C4-2B (cell line): ENCODE measurements around the gene TRABD2A.
"Not testable (repeated sequence)": the region's sequence is repeated elsewhere in the genome, so short reads cannot be mapped to it uniquely, and the experiment has no call there.

ENCODE experiments used
- H3K27ac ChIP-seq: fragments of 450-650 bp; 2 replicates; pipeline ENCODE4 v1.5.1; 2017
- CTCF ChIP-seq: fragments of 450-650 bp; conservative IDR thresholded peaks from 2 replicates; pipeline ENCODE4 v1.5.1; 2017; ENCODE audit warnings: mild to moderate bottlenecking
- ZFX ChIP-seq: fragments of 450-650 bp; IDR thresholded peaks from 2 replicates; pipeline ENCODE4 v1.6.1; 2017

The TRABD2A gene

GRCh38 chr2:84781942-84782716 lies 98.8 kb downstream of the TRABD2A start:
- TF ChIP-seq ZFX (no peak), CTCF (no peak)
- H3K27ac ChIP-seq: no peak overlapping the region

- TF ChIP-seq CTCF: no peak
- no peak for TF ChIP-seq ZFX
- H3K27ac ChIP-seq: no peak overlapping the region
These were observed 101.1 kb downstream of the TRABD2A start for GRCh38 chr2:84779781-84780180.

GRCh38 chr2:84778911-84779690 lies 101.8 kb downstream of the TRABD2A start:
- TF ChIP-seq CTCF (no peak), ZFX (no peak)
- H3K27ac ChIP-seq: no peak overlapping the region

GRCh38 chr2:84776011-84776410 lies 104.9 kb downstream of the TRABD2A start:
- no peak for TF ChIP-seq ZFX
- no peak overlapping the region for H3K27ac ChIP-seq

GRCh38 chr2:84773562-84773961 lies 107.3 kb downstream of the TRABD2A start:
- not testable (repeated sequence) for H3K27ac ChIP-seq
